SU-DHL-6 (cell line): ENCODE measurements around the gene RBM20.

Experiments
- EZH2phosphoT487 ChIP-seq: fragments of 200-600 bp; sonication (generic), shearing (Covaris generic); conservative IDR thresholded peaks from 2 replicates; pipeline ENCODE4 v1.6.1; 2018; ENCODE audit warnings: mild to moderate bottlenecking, antibody characterized with exemption, low read length, moderate library complexity, mixed read lengths
- TF ChIP-seq, protein P1 (sequence below): fragments of 200-600 bp; sonication (generic); IDR thresholded peaks from one replicate; pipeline ENCODE4 v1.5.1; 2017; ENCODE audit warnings: antibody characterized with exemption, mild to moderate bottlenecking, low read length, moderate library complexity; ENCODE audit not compliant: insufficient read depth, poor library complexity, severe bottlenecking

DNA sequence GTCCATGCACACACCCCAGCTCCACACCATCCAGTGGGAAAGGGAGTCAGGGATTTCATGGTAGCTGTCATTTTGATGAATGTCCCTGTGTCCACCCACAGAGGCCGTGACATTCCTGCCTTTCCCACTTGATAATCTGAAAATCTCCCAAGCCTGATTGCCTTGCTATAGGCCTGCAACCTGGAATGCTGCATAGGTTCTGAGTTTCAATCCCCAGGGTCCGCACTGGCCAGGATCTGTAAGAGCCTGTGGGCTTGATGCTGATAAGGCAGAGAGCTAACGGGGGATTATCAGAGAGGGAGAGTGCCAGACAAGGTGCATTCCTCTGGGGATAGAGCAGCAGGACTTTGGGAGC, 57.5 kb downstream of the RBM20 start:
- TF ChIP-seq, protein P1, sequence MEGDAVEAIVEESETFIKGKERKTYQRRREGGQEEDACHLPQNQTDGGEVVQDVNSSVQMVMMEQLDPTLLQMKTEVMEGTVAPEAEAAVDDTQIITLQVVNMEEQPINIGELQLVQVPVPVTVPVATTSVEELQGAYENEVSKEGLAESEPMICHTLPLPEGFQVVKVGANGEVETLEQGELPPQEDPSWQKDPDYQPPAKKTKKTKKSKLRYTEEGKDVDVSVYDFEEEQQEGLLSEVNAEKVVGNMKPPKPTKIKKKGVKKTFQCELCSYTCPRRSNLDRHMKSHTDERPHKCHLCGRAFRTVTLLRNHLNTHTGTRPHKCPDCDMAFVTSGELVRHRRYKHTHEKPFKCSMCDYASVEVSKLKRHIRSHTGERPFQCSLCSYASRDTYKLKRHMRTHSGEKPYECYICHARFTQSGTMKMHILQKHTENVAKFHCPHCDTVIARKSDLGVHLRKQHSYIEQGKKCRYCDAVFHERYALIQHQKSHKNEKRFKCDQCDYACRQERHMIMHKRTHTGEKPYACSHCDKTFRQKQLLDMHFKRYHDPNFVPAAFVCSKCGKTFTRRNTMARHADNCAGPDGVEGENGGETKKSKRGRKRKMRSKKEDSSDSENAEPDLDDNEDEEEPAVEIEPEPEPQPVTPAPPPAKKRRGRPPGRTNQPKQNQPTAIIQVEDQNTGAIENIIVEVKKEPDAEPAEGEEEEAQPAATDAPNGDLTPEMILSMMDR = no peak
- TF ChIP-seq EZH2phosphoT487 = no peak
